ENCODE results near the gene NKX6-2. TPM values are rescaled to one million over a fixed set of nuclear protein-coding genes. Genes with fewer than 3 reads are reported as not detected.

Gene NKX6-2
- total and polyA plus RNA-seq, 2 of the 8 experiments (the other 6 are each of a cell fraction or from before 2014, with no cell fraction given) = 0.06 TPM; not detected in 1

DNA sequence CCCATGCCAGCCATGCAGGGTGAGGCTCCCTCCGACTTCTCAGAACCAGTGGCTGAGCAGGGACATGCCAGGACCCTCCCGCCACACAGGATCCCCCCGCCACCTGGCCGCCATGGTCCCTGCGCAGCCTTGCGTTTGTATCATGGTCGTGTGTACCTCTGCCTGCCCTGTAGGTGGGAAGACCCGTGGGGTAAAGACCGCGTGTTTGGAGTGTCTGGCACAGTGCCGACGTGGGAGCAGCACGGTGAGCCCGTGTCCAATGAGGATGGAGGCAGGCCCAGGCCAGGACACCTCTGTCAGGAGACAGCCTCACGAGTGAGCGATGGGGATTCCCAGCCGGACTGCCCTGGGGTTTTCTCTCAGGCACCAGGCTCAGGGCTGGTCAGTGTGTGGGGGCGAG is 31.9 kb downstream of the NKX6-2 start:
- Histone ChIP-seq H3K9ac (replicated peaks in 1 of 4; ENCODE audit: extremely low read depth in 1 of 4, low read depth in 3 of 4, low read length in 3 of 4) (no peak overlapping the region), H3K79me1 (ENCODE audit: low read depth, low read length) (peaks cover 2% of the 10 kb centered on the region; the same call in 1 of the 2 replicates), H3K4me3 (ENCODE audit: extremely low read depth in 1 of 4, insufficient read depth in 2 of 4, low read depth in 3 of 4, low read length in 4 of 4) (no peak overlapping the region), H4K20me1 (replicated peaks in 1 of 2; ENCODE audit: control insufficient read depth in 1 of 2, insufficient read depth in 2 of 2, low read length in 2 of 2) (peaks cover 0 to 4% of the 10 kb centered on the region in 2 experiments), H3K36me3 (ENCODE audit: control insufficient read depth in 2 of 4, insufficient read depth in 4 of 4, low read length in 3 of 4) (peaks cover 0 to 5% (median 0%) of the 10 kb centered on the region in 4 experiments; a peak in 2 of 8 replicates), H2BK20ac (ENCODE audit: low read length) (no peak overlapping the region), H3K27ac (ENCODE audit: low read depth, low read length) (no peak overlapping the region), H3K23me2 (ENCODE audit: low read depth, low read length) (no peaks in the 10 kb centered on the region), H3K14ac (ENCODE audit: insufficient read length) (no peak overlapping the region), H3K27me3 (replicated peaks in 1 of 4; ENCODE audit: control insufficient read depth in 3 of 4, extremely low read depth in 1 of 4, insufficient read depth in 3 of 4, low read length in 3 of 4) (no peaks in the 10 kb centered on the region), H2AFZ (ENCODE audit: low read length) (no peak overlapping the region), H2BK12ac (ENCODE audit: low read depth, low read length) (no peak overlapping the region), H3K56ac (replicated peaks; ENCODE audit: insufficient read length, low read depth, low read length) (no peak overlapping the region), H3K4me2 (ENCODE audit: insufficient read depth in 1 of 2, low read depth in 2 of 2, low read length in 2 of 2) (no peak overlapping the region), H3K18ac (ENCODE audit: extremely low read depth, low read length) (no peak overlapping the region), H3K23ac (ENCODE audit: insufficient read length) (no peak overlapping the region), H4K8ac (ENCODE audit: extremely low read depth, insufficient read depth, low read length) (peak overlapping the region; percentile 25; the same call in 1 of the 2 replicates), H2BK5ac (ENCODE audit: low read depth, low read length) (no peak overlapping the region), H3K4me1 (replicated peaks in 1 of 4; ENCODE audit: control insufficient read depth in 3 of 4, insufficient read depth in 4 of 4, low read length in 3 of 4) (no peaks in the 10 kb centered on the region), H2BK120ac (replicated peaks; ENCODE audit: low read depth, low read length) (no peak overlapping the region), H2AK5ac (ENCODE audit: low read depth, low read length) (no peak overlapping the region), H4K91ac (replicated peaks; ENCODE audit: insufficient read length, low read length) (peak overlapping the region; percentile 40), H3K79me2 (ENCODE audit: control insufficient read depth in 1 of 2, insufficient read depth in 2 of 2, low read length in 2 of 2) (no peaks in the 10 kb centered on the region), H3K9me3 (ENCODE audit: insufficient read depth in 2 of 2, low read depth in 1 of 2, low read length in 1 of 2) (peaks cover 3 to 13% of the 10 kb centered on the region in 2 experiments; a peak in 2 of 4 replicates), H4K5ac (ENCODE audit: insufficient read length, low read depth, low read length) (no peak overlapping the region), H2BK15ac (ENCODE audit: low read length) (no peak overlapping the region), H3K4ac (replicated peaks; ENCODE audit: insufficient read length, low read depth, low read length) (no peak overlapping the region)
- ChIA-PET POLR2A (ENCODE audit: partially characterized antibody) (no interaction called here), CTCF (ENCODE audit: partially characterized antibody) (no interaction called here)
- 80% methylated on average over 17 of the region's 18 CpGs; no CpG with 5 or more reads in 1 of the 2 experiments for WGBS, 2 experiments (ENCODE audit: extremely low coverage in 1 of 2, insufficient coverage in 1 of 2, insufficient read length in 1 of 2, insufficient replicate concordance in 2 of 2, low coverage in 1 of 2, low lambda C conversion rate in 2 of 2, missing lambda C conversion rate in 1 of 2)
- no peak for DNase-seq (ENCODE audit: low read depth in 1 of 2, low spot score in 2 of 2)
- FAIRE-seq = no peak
- TF ChIP-seq TEAD4 (IDR thresholded peaks at IDR 0.05; ENCODE audit: low read depth, low read length) (no peak), KDM1A (IDR thresholded peaks at IDR 0.05; ENCODE audit: borderline replicate concordance, low read length) (no peak), RNF2 (IDR thresholded peaks at IDR 0.05; ENCODE audit: borderline replicate concordance, low read depth, low read length, missing control alignments, poor library complexity, severe bottlenecking) (no peak), MAFK (IDR thresholded peaks at IDR 0.05; ENCODE audit: low read depth, low read length) (no peak), SUZ12 (IDR thresholded peaks at IDR 0.05; ENCODE audit: low read length) (no peak), SP1 (IDR thresholded peaks at IDR 0.05; ENCODE audit: low read depth, low read length) (no peak), NANOG (IDR thresholded peaks at IDR 0.05; ENCODE audit: insufficient read depth, low read depth, low read length, poor library complexity, severe bottlenecking) (no peak)

Measured in H1 (cell line).